Measurements from ENCODE around the gene CCR6.

The CCR6 gene

GRCh38 chr6:167093922-167094432 is 28.9 kb upstream of the CCR6 start:
- DNase-seq (ENCODE audit: low read depth, low spot score): no peak
- no peak for TF ChIP-seq CTCF (IDR thresholded peaks at IDR 0.05; ENCODE audit: low read depth, low read length)
- H3K4me3 ChIP-seq (ENCODE audit: low read depth, low read length): no peak overlapping the region
- in situ Hi-C loops (cut with HindIII; ENCODE audit: low sequenced_read_pairs): no loop called here

GRCh38 chr6:167094436-167094819 is 28.5 kb upstream of the CCR6 start:
- TF ChIP-seq CTCF (IDR thresholded peaks at IDR 0.05; ENCODE audit: low read depth, low read length): no peak
- no peak for DNase-seq (ENCODE audit: low read depth, low spot score)
- no peak overlapping the region for H3K4me3 ChIP-seq (ENCODE audit: low read depth, low read length)
- in situ Hi-C loops (cut with HindIII; ENCODE audit: low sequenced_read_pairs): no loop called here

- in situ Hi-C loops (cut with HindIII; ENCODE audit: low sequenced_read_pairs): no loop called here
- DNase-seq (ENCODE audit: low read depth, low spot score): no peak
- TF ChIP-seq CTCF (IDR thresholded peaks at IDR 0.05; ENCODE audit: low read depth, low read length): no peak
- H3K4me3 ChIP-seq (ENCODE audit: low read depth, low read length): no peak overlapping the region
Observed at GRCh38 chr6:167094820-167095637, 27.9 kb upstream of the CCR6 start.

- no peak for DNase-seq (ENCODE audit: low read depth, low spot score)
- in situ Hi-C loops (cut with HindIII; ENCODE audit: low sequenced_read_pairs): no loop called here
- no peak overlapping the region for H3K4me3 ChIP-seq (ENCODE audit: low read depth, low read length)
- TF ChIP-seq CTCF (IDR thresholded peaks at IDR 0.05; ENCODE audit: low read depth, low read length): no peak
Observed at GRCh38 chr6:167095888-167096287, 27.0 kb upstream of the CCR6 start.

- in situ Hi-C loops (cut with HindIII; ENCODE audit: low sequenced_read_pairs): no loop called here
- TF ChIP-seq CTCF (IDR thresholded peaks at IDR 0.05; ENCODE audit: low read depth, low read length): no peak
- no peak overlapping the region for H3K4me3 ChIP-seq (ENCODE audit: low read depth, low read length)
- DNase-seq (ENCODE audit: low read depth, low spot score): no peak
Observed at GRCh38 chr6:167096991-167097390, 25.9 kb upstream of the CCR6 start.

GRCh38 chr6:167097770-167098169 is 25.1 kb upstream of the CCR6 start:
- TF ChIP-seq CTCF (IDR thresholded peaks at IDR 0.05; ENCODE audit: low read depth, low read length): no peak
- DNase-seq (ENCODE audit: low read depth, low spot score): no peak
- in situ Hi-C loops (cut with HindIII; ENCODE audit: low sequenced_read_pairs): no loop called here
- no peak overlapping the region for H3K4me3 ChIP-seq (ENCODE audit: low read depth, low read length)

Measured in astrocyte of the spinal cord (primary cell).